WTC11 (cell line): ENCODE data around the gene P2RY4. TPM values are rescaled to one million over a fixed set of nuclear protein-coding genes. Genes with fewer than 3 reads are reported as not detected.

Experiments used
- ATAC-seq: fragments of 200-7000 bp; cut with Tn5 transposase; 2 replicates; pipeline ENCODE4 v1.10.0; 2021; ENCODE audit warnings: mild to moderate bottlenecking, moderate library complexity
- CTCF ChIA-PET: fragments of 300-600 bp; sonication (Branson Sonifier 250); formaldehyde crosslinking; loops from one replicate; lab custom pipeline; 2021; ENCODE audit warnings: antibody characterized with exemption; lab: Charles Lee
- POLR2A ChIA-PET: fragments of 350-600 bp; sonication (Branson Sonifier 250); formaldehyde crosslinking; loops from one replicate; lab custom pipeline; 2021; ENCODE audit warnings: antibody characterized with exemption; lab: Charles Lee
- DNase-seq: peaks from one replicate; pipeline ENCODE4 v3.0.0; 2021; ENCODE audit warnings: low spot score
- H3K27ac Mint-ChIP-seq: 2 replicates; pipeline ENCODE4 v1.8.0; 2021; ENCODE audit warnings: mixed read lengths
- H3K27me3 Mint-ChIP-seq: 2 replicates; pipeline ENCODE4 v1.8.0; 2021; ENCODE audit warnings: low read depth, mild to moderate bottlenecking, moderate library complexity, mixed read lengths
- H3K36me3 Mint-ChIP-seq: 2 replicates; pipeline ENCODE4 v1.8.0; 2021; ENCODE audit warnings: mixed read lengths
- H3K4me1 Mint-ChIP-seq: 2 replicates; pipeline ENCODE4 v1.8.0; 2022; ENCODE audit warnings: mixed read lengths
- H3K4me3 Mint-ChIP-seq: 2 replicates; pipeline ENCODE4 v1.8.0; 2021; ENCODE audit warnings: mild to moderate bottlenecking, moderate library complexity, mixed read lengths
- H3K9me3 Mint-ChIP-seq: 2 replicates; pipeline ENCODE4 v1.8.0; 2021; ENCODE audit warnings: mixed read lengths
- CREM ChIP-seq: sonication (generic); formaldehyde crosslinking; IDR thresholded peaks from 2 replicates; pipeline ENCODE4 v1.8.1; 2022; ENCODE audit warnings: mild to moderate bottlenecking, missing genetic modification reagents, moderate library complexity
- ERG ChIP-seq: fragments of 250-450 bp; sonication (Bioruptor Pico); IDR thresholded peaks from 2 replicates; pipeline ENCODE4 v1.8.0; 2021; ENCODE audit warnings: mild to moderate bottlenecking
- ESRRA ChIP-seq: sonication (generic); formaldehyde crosslinking; IDR thresholded peaks from 2 replicates; pipeline ENCODE4 v1.8.1; 2022; ENCODE audit warnings: mild to moderate bottlenecking, missing genetic modification reagents, borderline replicate concordance
- GRHL2 ChIP-seq: fragments of 250-450 bp; sonication (Bioruptor Pico); IDR thresholded peaks from 2 replicates; pipeline ENCODE4 v1.8.0; 2022; ENCODE audit warnings: mild to moderate bottlenecking, moderate library complexity; ENCODE audit not compliant: insufficient replicate concordance, severe bottlenecking
- GTF2I ChIP-seq: fragments of 250-450 bp; sonication (Bioruptor Pico); conservative IDR thresholded peaks from 2 replicates; pipeline ENCODE4 v1.4.0; 2021; ENCODE audit warnings: mild to moderate bottlenecking
- HMGXB4 ChIP-seq: sonication (generic); formaldehyde crosslinking; IDR thresholded peaks from 2 replicates; pipeline ENCODE4 v1.8.1; 2023; ENCODE audit warnings: mild to moderate bottlenecking, moderate library complexity, missing genetic modification reagents
- IRF2 ChIP-seq: sonication (generic); formaldehyde crosslinking; IDR thresholded peaks from 2 replicates; pipeline ENCODE4 v1.8.0; 2022; ENCODE audit warnings: low read depth, missing genetic modification reagents, borderline replicate concordance
- JUN ChIP-seq: sonication (generic); formaldehyde crosslinking; IDR thresholded peaks from 2 replicates; pipeline ENCODE4 v1.8.0; 2023; ENCODE audit warnings: mild to moderate bottlenecking, missing genetic modification reagents
- KAT7 ChIP-seq: sonication (generic); formaldehyde crosslinking; IDR thresholded peaks from 2 replicates; pipeline ENCODE4 v1.8.1; 2023; ENCODE audit warnings: missing genetic modification reagents, mild to moderate bottlenecking, borderline replicate concordance
- MLX ChIP-seq: sonication (generic); formaldehyde crosslinking; IDR thresholded peaks from 2 replicates; pipeline ENCODE4 v1.8.1; 2023; ENCODE audit warnings: mild to moderate bottlenecking, missing genetic modification reagents, moderate library complexity
- MXD4 ChIP-seq: fragments of 250-450 bp; sonication (Bioruptor Pico); IDR thresholded peaks from 2 replicates; pipeline ENCODE4 v1.8.0; 2021; ENCODE audit warnings: mild to moderate bottlenecking, moderate library complexity, borderline replicate concordance
- MYBL2 ChIP-seq: sonication (generic); formaldehyde crosslinking; IDR thresholded peaks from 2 replicates; pipeline ENCODE4 v1.8.1; 2023; ENCODE audit warnings: mild to moderate bottlenecking, moderate library complexity, missing genetic modification reagents
- NR1H2 ChIP-seq: sonication (generic); formaldehyde crosslinking; IDR thresholded peaks from 2 replicates; pipeline ENCODE4 v1.9.0; 2021; ENCODE audit warnings: mild to moderate bottlenecking, moderate library complexity, missing genetic modification reagents
- NR2C2 ChIP-seq: sonication (generic); formaldehyde crosslinking; IDR thresholded peaks from 2 replicates; pipeline ENCODE4 v1.8.0; 2022; ENCODE audit warnings: mild to moderate bottlenecking, missing genetic modification reagents
- SMAD3 ChIP-seq: sonication (generic); formaldehyde crosslinking; IDR thresholded peaks from 2 replicates; pipeline ENCODE4 v1.8.0; 2022; ENCODE audit warnings: missing genetic modification reagents, mild to moderate bottlenecking, borderline replicate concordance
- TCF7 ChIP-seq: sonication (generic); formaldehyde crosslinking; IDR thresholded peaks from 2 replicates; pipeline ENCODE4 v1.8.0; 2022; ENCODE audit warnings: mild to moderate bottlenecking, low read depth, missing genetic modification reagents, moderate library complexity
- ZNF138 ChIP-seq: sonication (generic); formaldehyde crosslinking; conservative IDR thresholded peaks from 2 replicates; pipeline ENCODE4 v1.8.1; 2022; ENCODE audit warnings: mild to moderate bottlenecking, moderate library complexity, missing genetic modification reagents
- ZNF416 ChIP-seq: fragments of 250-450 bp; sonication (Bioruptor Pico); IDR thresholded peaks from 2 replicates; pipeline ENCODE4 v1.9.0; 2021; ENCODE audit warnings: mild to moderate bottlenecking, inconsistent platforms
- ZNF532 ChIP-seq: fragments of 250-450 bp; sonication (Bioruptor Pico); IDR thresholded peaks from 2 replicates; pipeline ENCODE4 v1.9.0; 2021; ENCODE audit warnings: mild to moderate bottlenecking, borderline replicate concordance
- total RNA-seq: library from RNA; stranded (reverse); gene quantifications from 3 replicates; pipeline ENCODE4 v1.2.3, GENCODE V29; 2021
- TF ChIP-seq, protein P1 (sequence below): sonication (generic); formaldehyde crosslinking; IDR thresholded peaks from 2 replicates; pipeline ENCODE4 v1.8.0; 2022; ENCODE audit warnings: mild to moderate bottlenecking, missing genetic modification reagents
- TF ChIP-seq, protein P2 (sequence below): sonication (generic); formaldehyde crosslinking; conservative IDR thresholded peaks from 2 replicates; pipeline ENCODE4 v1.8.1; 2022; ENCODE audit warnings: mild to moderate bottlenecking, missing genetic modification reagents
- TF ChIP-seq, protein P3 (sequence below): fragments of 250-450 bp; sonication (Bioruptor Pico); IDR thresholded peaks from 2 replicates; pipeline ENCODE4 v1.9.0; 2021; ENCODE audit warnings: mild to moderate bottlenecking
- TF ChIP-seq, protein P4 (sequence below): sonication (generic); formaldehyde crosslinking; IDR thresholded peaks from 2 replicates; pipeline ENCODE4 v1.8.0; 2023; ENCODE audit warnings: missing genetic modification reagents, mild to moderate bottlenecking, borderline replicate concordance

Gene P2RY4
- total RNA-seq, 1 experiment from 2014 or later: not detected

GRCh38 chrX:70289168-70289792 is 29.3 kb upstream of the P2RY4 start (continued):
- TF ChIP-seq, protein P1, sequence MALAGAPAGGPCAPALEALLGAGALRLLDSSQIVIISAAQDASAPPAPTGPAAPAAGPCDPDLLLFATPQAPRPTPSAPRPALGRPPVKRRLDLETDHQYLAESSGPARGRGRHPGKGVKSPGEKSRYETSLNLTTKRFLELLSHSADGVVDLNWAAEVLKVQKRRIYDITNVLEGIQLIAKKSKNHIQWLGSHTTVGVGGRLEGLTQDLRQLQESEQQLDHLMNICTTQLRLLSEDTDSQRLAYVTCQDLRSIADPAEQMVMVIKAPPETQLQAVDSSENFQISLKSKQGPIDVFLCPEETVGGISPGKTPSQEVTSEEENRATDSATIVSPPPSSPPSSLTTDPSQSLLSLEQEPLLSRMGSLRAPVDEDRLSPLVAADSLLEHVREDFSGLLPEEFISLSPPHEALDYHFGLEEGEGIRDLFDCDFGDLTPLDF: no peak
- TF ChIP-seq HMGXB4 (no peak), ERG (no peak), NR1H2 (CRISPR knock-in tag) (no peak), IRF2 (CRISPR knock-in tag) (no peak), ZNF138 (no peak), ZNF532 (CRISPR knock-in tag) (no peak), JUN (no peak), CREM (CRISPR knock-in tag) (no peak), ZNF416 (no peak)
- TF ChIP-seq, protein P2, sequence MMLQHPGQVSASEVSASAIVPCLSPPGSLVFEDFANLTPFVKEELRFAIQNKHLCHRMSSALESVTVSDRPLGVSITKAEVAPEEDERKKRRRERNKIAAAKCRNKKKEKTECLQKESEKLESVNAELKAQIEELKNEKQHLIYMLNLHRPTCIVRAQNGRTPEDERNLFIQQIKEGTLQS (CRISPR knock-in tag): no peak
- TF ChIP-seq, protein P3, sequence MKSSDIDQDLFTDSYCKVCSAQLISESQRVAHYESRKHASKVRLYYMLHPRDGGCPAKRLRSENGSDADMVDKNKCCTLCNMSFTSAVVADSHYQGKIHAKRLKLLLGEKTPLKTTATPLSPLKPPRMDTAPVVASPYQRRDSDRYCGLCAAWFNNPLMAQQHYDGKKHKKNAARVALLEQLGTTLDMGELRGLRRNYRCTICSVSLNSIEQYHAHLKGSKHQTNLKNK (CRISPR knock-in tag): no peak

- Mint-ChIP-seq H3K4me3 (no peak within 1 kb of the TSS), H3K9me3 (no peaks in the 10 kb centered on the region), H3K4me1 (no peaks in the 10 kb centered on the region), H3K36me3 (peaks cover 9% of the 10 kb centered on the region), H3K27ac (no peak within 1 kb of the TSS), H3K27me3 (peaks cover 6% of the 10 kb centered on the region)
- ATAC-seq (no peak), DNase-seq (no peak)
- CTCF ChIA-PET: no interaction called here
- POLR2A ChIA-PET: no interaction called here
- TF ChIP-seq MLX (CRISPR knock-in tag) (no peak), GTF2I (CRISPR knock-in tag) (no peak), MXD4 (CRISPR knock-in tag) (no peak), KAT7 (no peak), TCF7 (CRISPR knock-in tag) (no peak), SMAD3 (CRISPR knock-in tag) (no peak), ESRRA (CRISPR knock-in tag) (no peak), NR2C2 (CRISPR knock-in tag) (no peak), GRHL2 (CRISPR knock-in tag) (no peak), MYBL2 (no peak)
- TF ChIP-seq, protein P4, sequence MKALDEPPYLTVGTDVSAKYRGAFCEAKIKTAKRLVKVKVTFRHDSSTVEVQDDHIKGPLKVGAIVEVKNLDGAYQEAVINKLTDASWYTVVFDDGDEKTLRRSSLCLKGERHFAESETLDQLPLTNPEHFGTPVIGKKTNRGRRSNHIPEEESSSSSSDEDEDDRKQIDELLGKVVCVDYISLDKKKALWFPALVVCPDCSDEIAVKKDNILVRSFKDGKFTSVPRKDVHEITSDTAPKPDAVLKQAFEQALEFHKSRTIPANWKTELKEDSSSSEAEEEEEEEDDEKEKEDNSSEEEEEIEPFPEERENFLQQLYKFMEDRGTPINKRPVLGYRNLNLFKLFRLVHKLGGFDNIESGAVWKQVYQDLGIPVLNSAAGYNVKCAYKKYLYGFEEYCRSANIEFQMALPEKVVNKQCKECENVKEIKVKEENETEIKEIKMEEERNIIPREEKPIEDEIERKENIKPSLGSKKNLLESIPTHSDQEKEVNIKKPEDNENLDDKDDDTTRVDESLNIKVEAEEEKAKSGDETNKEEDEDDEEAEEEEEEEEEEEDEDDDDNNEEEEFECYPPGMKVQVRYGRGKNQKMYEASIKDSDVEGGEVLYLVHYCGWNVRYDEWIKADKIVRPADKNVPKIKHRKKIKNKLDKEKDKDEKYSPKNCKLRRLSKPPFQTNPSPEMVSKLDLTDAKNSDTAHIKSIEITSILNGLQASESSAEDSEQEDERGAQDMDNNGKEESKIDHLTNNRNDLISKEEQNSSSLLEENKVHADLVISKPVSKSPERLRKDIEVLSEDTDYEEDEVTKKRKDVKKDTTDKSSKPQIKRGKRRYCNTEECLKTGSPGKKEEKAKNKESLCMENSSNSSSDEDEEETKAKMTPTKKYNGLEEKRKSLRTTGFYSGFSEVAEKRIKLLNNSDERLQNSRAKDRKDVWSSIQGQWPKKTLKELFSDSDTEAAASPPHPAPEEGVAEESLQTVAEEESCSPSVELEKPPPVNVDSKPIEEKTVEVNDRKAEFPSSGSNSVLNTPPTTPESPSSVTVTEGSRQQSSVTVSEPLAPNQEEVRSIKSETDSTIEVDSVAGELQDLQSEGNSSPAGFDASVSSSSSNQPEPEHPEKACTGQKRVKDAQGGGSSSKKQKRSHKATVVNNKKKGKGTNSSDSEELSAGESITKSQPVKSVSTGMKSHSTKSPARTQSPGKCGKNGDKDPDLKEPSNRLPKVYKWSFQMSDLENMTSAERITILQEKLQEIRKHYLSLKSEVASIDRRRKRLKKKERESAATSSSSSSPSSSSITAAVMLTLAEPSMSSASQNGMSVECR: no peak
Observed at GRCh38 chrX:70281951-70282350, 21.9 kb upstream of the P2RY4 start, which contains the start of gene RAB41. Gene RAB41 (plus strand): TSS chrX:70282172. CDS start chrX:70282218, 46 bp downstream.
